Nephron (organoid): ENCODE results near the gene HMCN1.
"Not testable (repeated sequence)": the region's sequence is repeated elsewhere in the genome, so short reads cannot be mapped to it uniquely, and the experiment has no call there.

Source experiments
- H3K27ac Mint-ChIP-seq, 3 experiments: 2 replicates each; pipeline ENCODE4 v1.8.0; 2020; ENCODE audit warnings: mixed read lengths in 3 of 3, mild to moderate bottlenecking in 2 of 3, moderate library complexity in 1 of 3
- H3K27me3 Mint-ChIP-seq: 2 replicates; pipeline ENCODE4 v1.8.0; 2021; ENCODE audit warnings: low read depth, mild to moderate bottlenecking, moderate library complexity, mixed read lengths
- H3K36me3 Mint-ChIP-seq: 2 replicates; pipeline ENCODE4 v1.8.0; 2020; ENCODE audit warnings: low read depth, mixed read lengths
- H3K4me1 Mint-ChIP-seq: 2 replicates; pipeline ENCODE4 v1.8.0; 2020; ENCODE audit warnings: mixed read lengths
- H3K4me3 Mint-ChIP-seq, 3 experiments: 2 replicates each; pipeline ENCODE4 v1.8.0; 2020; ENCODE audit warnings: mild to moderate bottlenecking in 3 of 3, mixed read lengths in 3 of 3, moderate library complexity in 2 of 3
- H3K9me3 Mint-ChIP-seq: 2 replicates; pipeline ENCODE4 v1.8.0; 2020; ENCODE audit warnings: mixed read lengths
- CTCF ChIP-seq, 3 experiments: fragments of 200-600 bp; sonication (generic); IDR thresholded peaks; one replicate each; pipeline ENCODE4 v1.5.0; 2021; ENCODE audit warnings: antibody characterized with exemption in 3 of 3; ENCODE audit not compliant: unreplicated experiment in 3 of 3

Gene HMCN1

GRCh38 chr1:186178426-186179043, 444.3 kb downstream of the HMCN1 start:
- Mint-ChIP-seq H3K4me3 (no peak overlapping the region), H3K27me3 (no peaks in the 10 kb centered on the region), H3K9me3 (no peaks in the 10 kb centered on the region), H3K36me3 (peaks cover 8% of the 10 kb centered on the region), H3K27ac (no peak overlapping the region), H3K4me1 (no peaks in the 10 kb centered on the region)
- TF ChIP-seq CTCF (IDR thresholded peaks at IDR 0.05; ENCODE audit: unreplicated experiment in 3 of 3): no peak

GRCh38 chr1:186179231-186179630, 445.0 kb downstream of the HMCN1 start:
- H3K4me3 Mint-ChIP-seq: no peak overlapping the region
- no peak for TF ChIP-seq CTCF (IDR thresholded peaks at IDR 0.05; ENCODE audit: unreplicated experiment in 3 of 3)
- peaks cover 3% of the 10 kb centered on the region for H3K4me1 Mint-ChIP-seq
- H3K36me3 Mint-ChIP-seq: peaks cover 4% of the 10 kb centered on the region
- no peaks in the 10 kb centered on the region for H3K27me3 Mint-ChIP-seq
- H3K9me3 Mint-ChIP-seq: no peaks in the 10 kb centered on the region
- no peak overlapping the region for H3K27ac Mint-ChIP-seq

GRCh38 chr1:186183219-186183618, 449.0 kb downstream of the HMCN1 start:
- Mint-ChIP-seq H3K36me3 (no peaks in the 10 kb centered on the region), H3K27ac (no peak overlapping the region), H3K27me3 (no peaks in the 10 kb centered on the region), H3K4me1 (peaks cover 4% of the 10 kb centered on the region), H3K4me3 (no peak overlapping the region), H3K9me3 (no peaks in the 10 kb centered on the region)
- no peak for TF ChIP-seq CTCF (IDR thresholded peaks at IDR 0.05; ENCODE audit: unreplicated experiment in 3 of 3)

GRCh38 chr1:186183970-186184628, 449.9 kb downstream of the HMCN1 start:
- H3K36me3 Mint-ChIP-seq: no peaks in the 10 kb centered on the region
- H3K9me3 Mint-ChIP-seq: no peaks in the 10 kb centered on the region
- no peaks in the 10 kb centered on the region for H3K27me3 Mint-ChIP-seq
- H3K27ac Mint-ChIP-seq: peak overlapping the region; percentile 72 to 80 (median 73)
- no peak overlapping the region for H3K4me3 Mint-ChIP-seq
- H3K4me1 Mint-ChIP-seq: peaks cover 4% of the 10 kb centered on the region
- no peak for TF ChIP-seq CTCF (IDR thresholded peaks at IDR 0.05; ENCODE audit: unreplicated experiment in 3 of 3)

- H3K27me3 Mint-ChIP-seq, H3K4me1 Mint-ChIP-seq, H3K9me3 Mint-ChIP-seq, H3K36me3 Mint-ChIP-seq, H3K4me3 Mint-ChIP-seq, H3K27ac Mint-ChIP-seq: not testable (repeated sequence)
Measured at GRCh38 chr1:186186251-186186650, 452.1 kb downstream of the HMCN1 start.

GRCh38 chr1:186187601-186188000, 453.4 kb downstream of the HMCN1 start:
- Mint-ChIP-seq H3K4me1 (peaks cover 4% of the 10 kb centered on the region), H3K4me3 (no peak overlapping the region), H3K27ac (no peak overlapping the region), H3K36me3 (peaks cover 1% of the 10 kb centered on the region), H3K27me3 (no peaks in the 10 kb centered on the region), H3K9me3 (no peaks in the 10 kb centered on the region)
- TF ChIP-seq CTCF (IDR thresholded peaks at IDR 0.05; ENCODE audit: unreplicated experiment in 3 of 3): no peak
